GF-D8 (cell line): ENCODE results near the gene LSM2.
"Not testable (repeated sequence)": the region's sequence is repeated elsewhere in the genome, so short reads cannot be mapped to it uniquely, and the experiment has no call there.

Experiments used
- DNase-seq: peaks from one replicate; lab custom pipeline; 2025; lab: John Stamatoyannopoulos, UW

Gene LSM2

GRCh38 chr6:31797588-31797987 lies 9.2 kb downstream of the LSM2 start:
- no peak for DNase-seq

- no peak for DNase-seq
Observed at GRCh38 chr6:31796993-31797385, 9.8 kb downstream of the LSM2 start.

- peak; percentile 82 for DNase-seq
Observed at GRCh38 chr6:31795616-31796298, 11.0 kb downstream of the LSM2 start, which contains the start of gene VARS1. Gene VARS1, minus strand, starts transcription at chr6:31795752. Its CDS starts 535 bp downstream, at chr6:31795217.

- DNase-seq: no peak
Observed at GRCh38 chr6:31794866-31795615, 11.7 kb downstream of the LSM2 start.

- DNase-seq: no peak
Observed at GRCh38 chr6:31794294-31794865, 12.4 kb downstream of the LSM2 start.

- DNase-seq: not testable (repeated sequence)
Observed at GRCh38 chr6:31793927-31794245, 12.9 kb downstream of the LSM2 start.

GRCh38 chr6:31792761-31793171 lies 14.0 kb downstream of the LSM2 start:
- no peak for DNase-seq

GRCh38 chr6:31792090-31792374 lies 14.7 kb downstream of the LSM2 start:
- no peak for DNase-seq

GRCh38 chr6:31791324-31792089 lies 15.3 kb downstream of the LSM2 start:
- DNase-seq: peak; percentile 3

- no peak for DNase-seq
Observed at GRCh38 chr6:31785475-31785874, 21.3 kb downstream of the LSM2 start.

- no peak for DNase-seq
Observed at GRCh38 chr6:31784098-31784925, 22.5 kb downstream of the LSM2 start.

- no peak for DNase-seq
Observed at GRCh38 chr6:31782126-31782855, 24.5 kb downstream of the LSM2 start.

- no peak for DNase-seq
Observed at GRCh38 chr6:31781244-31782125, 25.3 kb downstream of the LSM2 start.

GRCh38 chr6:31780507-31781243 lies 26.1 kb downstream of the LSM2 start:
- no peak for DNase-seq

GRCh38 chr6:31779908-31780307 lies 26.9 kb downstream of the LSM2 start:
- DNase-seq: no peak

- DNase-seq: no peak
Observed at GRCh38 chr6:31778999-31779885, 27.5 kb downstream of the LSM2 start.

GRCh38 chr6:31778193-31778592 lies 28.6 kb downstream of the LSM2 start:
- no peak for DNase-seq

- no peak for DNase-seq
Observed at GRCh38 chr6:31777667-31778050, 29.1 kb downstream of the LSM2 start.
